OCI-LY1 (cell line): ENCODE measurements around the gene NUDC.

Experiments
- H2AFZ ChIP-seq: fragments of 200-600 bp; sonication (generic), shearing (Covaris generic); 2 replicates; pipeline ENCODE4 v1.6.0; 2014; ENCODE audit warnings: antibody characterized with exemption, mild to moderate bottlenecking, low read length
- H3F3A ChIP-seq: fragments of 200-600 bp; sonication (generic), shearing (Covaris generic); 2 replicates; pipeline ENCODE4 v1.6.0; 2014; ENCODE audit warnings: mild to moderate bottlenecking, antibody characterized with exemption, low read length, moderate library complexity; ENCODE audit not compliant: insufficient read depth
- H3K27ac ChIP-seq: fragments of 200-600 bp; sonication (generic); 2 replicates; pipeline ENCODE4 v1.5.1; 2014; ENCODE audit warnings: low read length, mixed run types, mild to moderate bottlenecking, low read depth; ENCODE audit not compliant: poor library complexity, severe bottlenecking
- H3K27me3 ChIP-seq: fragments of 200-600 bp; sonication (generic); 2 replicates; pipeline ENCODE4 v1.6.0; 2014; ENCODE audit warnings: antibody characterized with exemption, mild to moderate bottlenecking, low read length, moderate library complexity; ENCODE audit not compliant: insufficient read depth
- H3K36me3 ChIP-seq: fragments of 200-600 bp; sonication (generic); 2 replicates; pipeline ENCODE4 v1.6.1; 2014; ENCODE audit warnings: mild to moderate bottlenecking, antibody characterized with exemption, low read length, moderate library complexity, mixed read lengths; ENCODE audit not compliant: insufficient read depth
- H3K4me1 ChIP-seq: fragments of 200-600 bp; sonication (generic); 2 replicates; pipeline ENCODE4 v1.5.1; 2014; ENCODE audit warnings: mild to moderate bottlenecking, low read length, moderate library complexity; ENCODE audit not compliant: insufficient read depth, severe bottlenecking
- H3K4me2 ChIP-seq: fragments of 200-600 bp; sonication (generic), shearing (Covaris generic); 2 replicates; pipeline ENCODE4 v1.6.1; 2014; ENCODE audit warnings: low read length
- H3K4me3 ChIP-seq: fragments of 200-600 bp; sonication (generic); 2 replicates; pipeline ENCODE4 v1.5.1; 2014; ENCODE audit warnings: low read length, low read depth, mild to moderate bottlenecking, mixed read lengths; ENCODE audit not compliant: poor library complexity, severe bottlenecking
- H3K79me2 ChIP-seq: fragments of 200-600 bp; shearing (Covaris generic); 2 replicates; pipeline ENCODE4 v1.6.1; 2016; ENCODE audit warnings: mixed run types, low read length, mixed read lengths; ENCODE audit not compliant: insufficient read depth
- H3K9ac ChIP-seq: fragments of 200-600 bp; sonication (generic), shearing (Covaris generic); 2 replicates; pipeline ENCODE4 v1.6.1; 2014; ENCODE audit warnings: mild to moderate bottlenecking, low read length, mixed read lengths
- H3K9me2 ChIP-seq: fragments of 200-600 bp; sonication (generic), shearing (Covaris generic); 2 replicates; pipeline ENCODE4 v1.6.1; 2014; ENCODE audit warnings: low read depth, mild to moderate bottlenecking, low read length, mixed read lengths
- H3K9me3 ChIP-seq: fragments of 200-600 bp; shearing (Covaris generic); 2 replicates; pipeline ENCODE4 v1.6.1; 2014; ENCODE audit warnings: low read length, mixed read lengths
- H4K20me1 ChIP-seq: fragments of 200-600 bp; sonication (generic), shearing (Covaris generic); 2 replicates; pipeline ENCODE4 v1.6.0; 2016; ENCODE audit warnings: mild to moderate bottlenecking, low read length; ENCODE audit not compliant: insufficient read depth
- CTCF ChIP-seq: fragments of 200-600 bp; sonication (generic), shearing (Covaris generic); IDR thresholded peaks from 2 replicates; pipeline ENCODE4 v1.5.1; 2017; ENCODE audit warnings: mild to moderate bottlenecking, antibody characterized with exemption, low read length, moderate library complexity, mixed read lengths
- EZH2 ChIP-seq: fragments of 200-600 bp; sonication (generic), shearing (Covaris generic); IDR thresholded peaks from 2 replicates; pipeline ENCODE4 v1.8.0; 2017; ENCODE audit warnings: borderline replicate concordance, mixed run types, mild to moderate bottlenecking, antibody characterized with exemption, low read length, moderate library complexity, mixed read lengths

The NUDC gene

GRCh38 chr1:26915204-26915842 lies 6.2 kb upstream of the NUDC start:
- Histone ChIP-seq H3K9me3 (no peaks in the 10 kb centered on the region), H3F3A (no peaks in the 10 kb centered on the region), H3K9ac (no peak overlapping the region), H3K36me3 (no peaks in the 10 kb centered on the region), H3K27me3 (no peaks in the 10 kb centered on the region), H3K4me2 (no peak overlapping the region), H3K4me1 (no peaks in the 10 kb centered on the region), H3K4me3 (no peak overlapping the region), H4K20me1 (no peaks in the 10 kb centered on the region), H3K9me2 (no peaks in the 10 kb centered on the region), H3K79me2 (no peaks in the 10 kb centered on the region), H2AFZ (no peak overlapping the region), H3K27ac (no peak overlapping the region)
- TF ChIP-seq EZH2 (no peak), CTCF (no peak)

GRCh38 chr1:26921126-26921539 lies 410 bp upstream of the NUDC start:
- H3K4me2 ChIP-seq, result peak overlapping the region; percentile 78
- H3K9me3 ChIP-seq, result no peaks in the 10 kb centered on the region
- H3K9ac ChIP-seq, result peak overlapping the region; percentile 30; the same call in 1 of the 2 replicates
- peaks cover 19% of the 10 kb centered on the region for H3K4me1 ChIP-seq
- H3K27ac ChIP-seq, result no peak overlapping the region
- H2AFZ ChIP-seq, result peak overlapping the region; percentile 39; the same call in 1 of the 2 replicates
- no peaks in the 10 kb centered on the region for H4K20me1 ChIP-seq
- H3K36me3 ChIP-seq, result peaks cover 31% of the 10 kb centered on the region
- TF ChIP-seq EZH2 (no peak), CTCF (no peak)
- no peaks in the 10 kb centered on the region for H3F3A ChIP-seq
- H3K79me2 ChIP-seq, result peaks cover 17% of the 10 kb centered on the region
- peak overlapping the region; percentile 95 for H3K4me3 ChIP-seq
- H3K27me3 ChIP-seq, result no peaks in the 10 kb centered on the region
- no peaks in the 10 kb centered on the region for H3K9me2 ChIP-seq

- H4K20me1 ChIP-seq, result no peaks in the 10 kb centered on the region
- peaks cover 44% of the 10 kb centered on the region for H3K36me3 ChIP-seq
- H3K9me2 ChIP-seq, result no peaks in the 10 kb centered on the region
- no peaks in the 10 kb centered on the region for H3K9me3 ChIP-seq
- peak overlapping the region; percentile 92 for H3K9ac ChIP-seq
- no peak for TF ChIP-seq CTCF
- no peak for TF ChIP-seq EZH2
- H3K79me2 ChIP-seq, result peaks cover 17% of the 10 kb centered on the region
- H3K27me3 ChIP-seq, result no peaks in the 10 kb centered on the region
- H3F3A ChIP-seq, result no peaks in the 10 kb centered on the region
- H3K4me2 ChIP-seq, result peak overlapping the region; percentile 78
- H3K4me1 ChIP-seq, result peaks cover 19% of the 10 kb centered on the region
- peak overlapping the region; percentile 95 for H3K4me3 ChIP-seq
- H3K27ac ChIP-seq, result no peak overlapping the region
- H2AFZ ChIP-seq, result no peak overlapping the region
These were observed 837 bp downstream of the NUDC start for GRCh38 chr1:26922431-26922729.
